Measurements from ENCODE around the gene GPR141.

DNA sequence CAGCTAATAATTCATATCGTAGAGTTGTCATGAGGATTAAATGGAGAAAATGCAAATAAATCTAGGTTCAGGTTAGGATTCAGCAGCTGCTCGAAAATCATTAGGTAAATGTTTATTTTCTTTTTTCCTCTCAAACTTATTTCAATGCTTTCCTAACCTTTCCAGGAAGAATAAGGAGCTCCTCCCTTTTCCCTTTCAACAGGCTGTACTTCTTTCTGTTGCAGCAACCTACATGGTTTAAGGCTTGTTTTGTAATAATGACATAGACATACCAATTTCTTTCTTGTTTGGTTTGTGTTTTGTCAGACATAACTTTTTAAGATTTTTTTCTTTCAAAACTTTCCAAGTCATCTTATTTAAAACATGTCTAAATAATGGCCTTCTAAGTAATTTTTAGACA, 18.2 kb downstream of the GPR141 start:
- TF ChIP-seq, protein P1, sequence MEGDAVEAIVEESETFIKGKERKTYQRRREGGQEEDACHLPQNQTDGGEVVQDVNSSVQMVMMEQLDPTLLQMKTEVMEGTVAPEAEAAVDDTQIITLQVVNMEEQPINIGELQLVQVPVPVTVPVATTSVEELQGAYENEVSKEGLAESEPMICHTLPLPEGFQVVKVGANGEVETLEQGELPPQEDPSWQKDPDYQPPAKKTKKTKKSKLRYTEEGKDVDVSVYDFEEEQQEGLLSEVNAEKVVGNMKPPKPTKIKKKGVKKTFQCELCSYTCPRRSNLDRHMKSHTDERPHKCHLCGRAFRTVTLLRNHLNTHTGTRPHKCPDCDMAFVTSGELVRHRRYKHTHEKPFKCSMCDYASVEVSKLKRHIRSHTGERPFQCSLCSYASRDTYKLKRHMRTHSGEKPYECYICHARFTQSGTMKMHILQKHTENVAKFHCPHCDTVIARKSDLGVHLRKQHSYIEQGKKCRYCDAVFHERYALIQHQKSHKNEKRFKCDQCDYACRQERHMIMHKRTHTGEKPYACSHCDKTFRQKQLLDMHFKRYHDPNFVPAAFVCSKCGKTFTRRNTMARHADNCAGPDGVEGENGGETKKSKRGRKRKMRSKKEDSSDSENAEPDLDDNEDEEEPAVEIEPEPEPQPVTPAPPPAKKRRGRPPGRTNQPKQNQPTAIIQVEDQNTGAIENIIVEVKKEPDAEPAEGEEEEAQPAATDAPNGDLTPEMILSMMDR (IDR thresholded peaks at IDR 0.05): no peak
- no peak for TF ChIP-seq POLR2A (IDR thresholded peaks at IDR 0.05)

All from sigmoid colon (tissue), 3 donors.